Measurements from ENCODE around the gene MAPKBP1.

Gene MAPKBP1

DNA sequence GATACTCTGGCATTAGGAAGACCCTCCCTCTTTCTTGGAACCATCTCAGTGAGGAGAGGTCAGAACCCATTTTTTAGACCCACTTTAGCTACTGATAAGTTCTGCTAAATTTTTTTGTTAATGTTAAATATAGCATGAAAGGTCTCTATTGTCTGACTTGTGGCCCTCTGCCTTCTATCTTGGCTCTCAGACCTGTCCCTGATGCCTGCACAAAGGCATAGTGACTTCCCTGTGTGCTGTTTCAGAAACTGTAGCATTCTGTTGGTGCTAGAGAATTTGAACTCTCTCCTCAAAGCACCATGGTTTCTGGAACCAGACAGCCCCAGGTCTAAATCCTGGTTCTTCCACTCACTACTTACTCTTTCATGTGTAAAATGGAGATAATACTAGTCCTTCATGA is 15.4 kb downstream of the MAPKBP1 start:
- Histone ChIP-seq H3K36me3 (ENCODE audit: control insufficient read depth in 2 of 2, insufficient read depth in 1 of 2, low read length in 2 of 2) (no peaks in the 10 kb centered on the region), H3K4me3 (ENCODE audit: low read depth, low read length) (no peak overlapping the region), H3K4me1 (ENCODE audit: control insufficient read depth, insufficient read depth, low read length) (no peaks in the 10 kb centered on the region), H3K27ac (ENCODE audit: extremely low read depth, low read depth, low read length) (no peak overlapping the region), H3K9me3 (ENCODE audit: control insufficient read depth, insufficient read depth, low read depth, low read length) (no peaks in the 10 kb centered on the region)
- CTCF ChIA-PET: interaction anchor here (0.9 to 4.9 kb wide), 3 partner anchors 13 to 20 kb away, joined by 3 to 24 read pairs (median 4); partner anchors contain the start of gene MAPKBP1
- TF ChIP-seq ZNF404 (tag by site-specific recombination; IDR thresholded peaks at IDR 0.05) (no peak), ZNF518A (tag by site-specific recombination; conservative IDR thresholded peaks at IDR 0.05; ENCODE audit: low read depth) (no peak), HOXA7 (CRISPR knock-in tag; IDR thresholded peaks at IDR 0.05; ENCODE audit: borderline replicate concordance) (no peak), RBAK (tag by site-specific recombination; IDR thresholded peaks at IDR 0.05) (no peak), ZNF654 (tag by site-specific recombination; IDR thresholded peaks at IDR 0.05; ENCODE audit: low read depth) (no peak), ZNF560 (tag by site-specific recombination; IDR thresholded peaks at IDR 0.05; ENCODE audit: borderline replicate concordance) (no peak), BCL11B (tag by site-specific recombination; IDR thresholded peaks at IDR 0.05; ENCODE audit: low read depth) (no peak), ZNF580 (tag by site-specific recombination; IDR thresholded peaks at IDR 0.05) (no peak), ZBTB48 (tag by site-specific recombination; IDR thresholded peaks at IDR 0.05) (no peak), BCL11A (tag by site-specific recombination; IDR thresholded peaks at IDR 0.05; ENCODE audit: low read depth) (no peak), IKZF3 (tag by site-specific recombination; IDR thresholded peaks at IDR 0.05) (no peak), ZNF529 (tag by site-specific recombination; IDR thresholded peaks at IDR 0.05; ENCODE audit: insufficient replicate concordance) (no peak), WT1 (tag by site-specific recombination; IDR thresholded peaks at IDR 0.05) (no peak), ZNF549 (tag by site-specific recombination; IDR thresholded peaks at IDR 0.05) (no peak), ZSCAN23 (tag by site-specific recombination; IDR thresholded peaks at IDR 0.05) (no peak)
- TF ChIP-seq, protein P1, sequence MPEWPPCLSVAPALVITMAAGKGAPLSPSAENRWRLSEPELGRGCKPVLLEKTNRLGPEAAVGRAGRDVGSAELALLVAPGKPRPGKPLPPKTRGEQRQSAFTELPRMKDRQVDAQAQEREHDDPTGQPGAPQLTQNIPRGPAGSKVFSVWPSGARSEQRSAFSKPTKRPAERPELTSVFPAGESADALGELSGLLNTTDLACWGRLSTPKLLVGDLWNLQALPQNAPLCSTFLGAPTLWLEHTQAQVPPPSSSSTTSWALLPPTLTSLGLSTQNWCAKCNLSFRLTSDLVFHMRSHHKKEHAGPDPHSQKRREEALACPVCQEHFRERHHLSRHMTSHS (tag by site-specific recombination; IDR thresholded peaks at IDR 0.05): no peak
- TF ChIP-seq, protein P2, sequence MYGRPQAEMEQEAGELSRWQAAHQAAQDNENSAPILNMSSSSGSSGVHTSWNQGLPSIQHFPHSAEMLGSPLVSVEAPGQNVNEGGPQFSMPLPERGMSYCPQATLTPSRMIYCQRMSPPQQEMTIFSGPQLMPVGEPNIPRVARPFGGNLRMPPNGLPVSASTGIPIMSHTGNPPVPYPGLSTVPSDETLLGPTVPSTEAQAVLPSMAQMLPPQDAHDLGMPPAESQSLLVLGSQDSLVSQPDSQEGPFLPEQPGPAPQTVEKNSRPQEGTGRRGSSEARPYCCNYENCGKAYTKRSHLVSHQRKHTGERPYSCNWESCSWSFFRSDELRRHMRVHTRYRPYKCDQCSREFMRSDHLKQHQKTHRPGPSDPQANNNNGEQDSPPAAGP (tag by site-specific recombination; IDR thresholded peaks at IDR 0.05): no peak
- POLR2A ChIA-PET: interaction anchor here (0.7 kb wide), 1 partner anchor 10 kb away, joined by 3 read pairs; no protein-coding TSS in a partner anchor

- Histone ChIP-seq H3K27ac (ENCODE audit: extremely low read depth, low read depth, low read length) (no peak overlapping the region), H3K4me3 (ENCODE audit: low read depth, low read length) (no peak overlapping the region)
Observed at GRCh38 chr15:41790169-41790568, 15.9 kb downstream of the MAPKBP1 start.

More at GRCh38 chr15:41790169-41790568, 15.9 kb downstream of the MAPKBP1 start:
- Histone ChIP-seq H3K4me1 (ENCODE audit: control insufficient read depth, insufficient read depth, low read length) (no peaks in the 10 kb centered on the region), H3K9me3 (ENCODE audit: control insufficient read depth, insufficient read depth, low read depth, low read length) (no peaks in the 10 kb centered on the region), H3K36me3 (ENCODE audit: control insufficient read depth in 2 of 2, insufficient read depth in 1 of 2, low read length in 2 of 2) (no peaks in the 10 kb centered on the region)
- TF ChIP-seq ZNF112 (tag by site-specific recombination; IDR thresholded peaks at IDR 0.05) (no peak), ZSCAN23 (tag by site-specific recombination; IDR thresholded peaks at IDR 0.05) (no peak), MZF1 (tag by site-specific recombination; IDR thresholded peaks at IDR 0.05; ENCODE audit: borderline replicate concordance) (no peak), ZFP69B (tag by site-specific recombination; IDR thresholded peaks at IDR 0.05) (no peak), ZNF214 (tag by site-specific recombination; IDR thresholded peaks at IDR 0.05; ENCODE audit: borderline replicate concordance) (no peak), MYNN (tag by site-specific recombination; IDR thresholded peaks at IDR 0.05; ENCODE audit: borderline replicate concordance) (no peak), GLI2 (tag by site-specific recombination; IDR thresholded peaks at IDR 0.05; ENCODE audit: borderline replicate concordance, low read depth) (no peak), ZNF529 (tag by site-specific recombination; IDR thresholded peaks at IDR 0.05; ENCODE audit: insufficient replicate concordance) (no peak), GLIS1 (tag by site-specific recombination; IDR thresholded peaks at IDR 0.05) (no peak), IKZF3 (tag by site-specific recombination; IDR thresholded peaks at IDR 0.05) (no peak), BCL11A (tag by site-specific recombination; IDR thresholded peaks at IDR 0.05; ENCODE audit: low read depth) (no peak)
- POLR2A ChIA-PET: no interaction called here
- CTCF ChIA-PET: interaction anchor here (4.9 kb wide), 1 partner anchor 17 kb away, joined by 24 read pairs; the partner anchor contains the start of gene MAPKBP1
